Posterior vena cava (tissue), 2 donors: ENCODE data around the gene CDKN2A. TPM values are rescaled to one million over a fixed set of nuclear protein-coding genes. Genes with fewer than 3 reads are reported as not detected.

Experiments
- DNase-seq: peaks from one replicate; pipeline ENCODE4 v3.0.0-alpha.2; 2020; ENCODE audit warnings: low spot score
- intact Hi-C, 2 donors: fragments of 100-400 bp; cut with DNase I; formaldehyde crosslinking; loops; one replicate each; pipeline versions ENCODE4 v1.14.1 to v1.14.2; 2022 to 2023
- total RNA-seq, 2 donors: library from RNA; stranded (reverse); fragmentation: NEBNext Ultra II Directional; extraction: Animal tissue kit (Norgen Biotek cat#: 25700); gene quantifications; one replicate each; pipeline ENCODE4 v1.2.1, GENCODE V29; 2021
- donor health status: DM: yes; HTN: yes; CAD: no.
- donor health status: DM: yes; HTN: yes; CAD: no.

Gene CDKN2A
- total RNA-seq, 2 donors from 2014 or later: 0.81 to 1.4 TPM

DNA sequence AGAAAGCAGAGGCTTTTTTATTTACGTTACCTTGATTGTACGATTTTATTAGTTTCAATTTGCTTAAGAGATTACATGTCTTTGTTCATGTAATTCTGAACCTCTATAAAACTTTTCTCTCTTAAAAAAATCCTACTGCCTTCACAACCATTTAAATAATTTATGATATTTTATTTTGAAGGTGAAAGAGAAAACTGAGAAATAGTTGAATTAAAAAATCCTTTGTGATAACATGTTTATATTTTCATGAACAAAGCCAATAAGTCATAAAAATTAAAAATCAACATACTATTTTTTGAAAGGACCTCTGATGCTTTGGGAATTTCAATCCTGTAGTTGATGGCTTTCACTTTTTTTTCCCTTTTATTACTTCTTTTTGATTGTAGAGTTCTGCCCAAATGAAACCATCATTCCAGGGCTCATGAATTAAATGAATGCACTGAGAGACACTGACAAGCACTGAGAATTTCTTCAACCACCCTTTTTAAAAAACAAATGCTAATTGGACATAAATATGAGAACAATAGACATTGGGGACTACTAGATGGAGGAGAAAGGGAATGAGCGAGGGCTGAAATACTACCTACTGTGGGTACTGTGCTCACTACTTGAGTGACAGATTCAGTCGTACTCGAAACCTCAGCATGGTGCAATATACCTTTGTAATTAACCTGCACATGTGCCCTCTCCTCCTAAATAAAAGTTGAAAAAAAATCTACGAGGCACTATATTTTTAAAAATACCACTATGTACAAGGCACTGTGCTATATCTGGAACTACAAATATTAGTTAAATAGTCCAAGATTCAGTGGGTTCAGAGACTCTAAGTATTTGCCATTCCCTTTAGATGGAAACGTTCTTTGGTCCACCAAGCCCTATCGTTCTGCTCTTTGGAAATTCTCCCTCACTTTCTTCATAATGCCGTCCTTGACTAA is 5.9 kb downstream of the CDKN2A start:
- intact Hi-C loops: no loop called here
- no peak for DNase-seq

GRCh38 chr9:21985964-21986667 is 8.1 kb downstream of the CDKN2A start:
- no peak for DNase-seq
- intact Hi-C loops: no loop called here

DNA sequence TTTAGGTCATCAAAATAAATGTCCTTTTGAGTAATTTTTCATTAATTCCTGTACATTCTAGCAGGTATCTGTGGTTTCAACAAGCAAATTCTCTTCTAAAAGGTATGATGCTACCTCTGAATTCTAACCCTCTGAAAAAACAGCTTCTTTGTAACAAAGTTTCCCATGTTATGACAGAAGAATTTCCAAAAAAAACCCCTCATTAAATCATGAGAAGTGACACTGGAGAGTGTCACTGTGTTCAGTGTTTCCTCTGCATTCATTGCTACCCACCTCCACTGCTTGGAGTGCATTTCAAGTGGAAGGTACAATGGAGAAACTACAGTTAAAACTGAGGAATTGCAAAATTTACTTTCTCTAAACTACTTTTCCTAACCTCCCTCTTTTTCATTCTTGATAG is 10.1 kb downstream of the CDKN2A start:
- DNase-seq: no peak
- intact Hi-C loops: no loop called here

- no peak for DNase-seq
- intact Hi-C loops: no loop called here
Observed at GRCh38 chr9:21983561-21983935, 10.6 kb downstream of the CDKN2A start.

- intact Hi-C loops: no loop called here
- DNase-seq: no peak
Observed at GRCh38 chr9:21982861-21983560, 11.2 kb downstream of the CDKN2A start.

DNA sequence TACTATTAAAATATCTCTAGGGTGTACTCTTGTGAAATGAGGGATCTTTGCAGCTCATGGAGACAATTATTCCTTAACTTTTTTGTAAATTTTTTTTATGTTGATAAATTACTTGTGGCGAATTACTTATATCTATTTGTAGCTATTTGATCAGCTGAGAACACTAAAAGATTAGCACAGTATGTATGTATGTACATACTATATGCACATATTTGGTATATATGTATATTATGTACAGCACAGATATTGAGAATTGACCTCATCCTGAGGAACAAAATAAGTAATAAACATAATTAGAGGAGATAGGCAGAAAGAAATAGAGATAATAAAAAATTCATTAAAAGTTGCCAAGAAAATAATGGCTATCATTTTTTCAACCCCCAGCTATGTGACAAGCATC is 11.8 kb downstream of the CDKN2A start:
- intact Hi-C loops: no loop called here
- DNase-seq: no peak

- no peak for DNase-seq
Observed at GRCh38 chr9:21976334-21976875, 17.8 kb downstream of the CDKN2A start.

DNA sequence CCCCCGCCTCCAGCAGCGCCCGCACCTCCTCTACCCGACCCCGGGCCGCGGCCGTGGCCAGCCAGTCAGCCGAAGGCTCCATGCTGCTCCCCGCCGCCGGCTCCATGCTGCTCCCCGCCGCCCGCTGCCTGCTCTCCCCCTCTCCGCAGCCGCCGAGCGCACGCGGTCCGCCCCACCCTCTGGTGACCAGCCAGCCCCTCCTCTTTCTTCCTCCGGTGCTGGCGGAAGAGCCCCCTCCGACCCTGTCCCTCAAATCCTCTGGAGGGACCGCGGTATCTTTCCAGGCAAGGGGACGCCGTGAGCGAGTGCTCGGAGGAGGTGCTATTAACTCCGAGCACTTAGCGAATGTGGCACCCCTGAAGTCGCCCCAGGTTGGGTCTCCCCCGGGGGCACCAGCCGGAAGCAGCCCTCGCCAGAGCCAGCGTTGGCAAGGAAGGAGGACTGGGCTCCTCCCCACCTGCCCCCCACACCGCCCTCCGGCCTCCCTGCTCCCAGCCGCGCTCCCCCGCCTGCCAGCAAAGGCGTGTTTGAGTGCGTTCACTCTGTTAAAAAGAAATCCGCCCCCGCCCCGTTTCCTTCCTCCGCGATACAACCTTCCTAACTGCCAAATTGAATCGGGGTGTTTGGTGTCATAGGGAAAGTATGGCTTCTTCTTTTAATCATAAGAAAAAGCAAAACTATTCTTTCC is 19.3 kb downstream of the CDKN2A start:
- DNase-seq: no peak
- intact Hi-C loops: no loop called here

More at GRCh38 chr9:21976334-21976875, 17.8 kb downstream of the CDKN2A start:
- intact Hi-C loops: no loop called here

DNA sequence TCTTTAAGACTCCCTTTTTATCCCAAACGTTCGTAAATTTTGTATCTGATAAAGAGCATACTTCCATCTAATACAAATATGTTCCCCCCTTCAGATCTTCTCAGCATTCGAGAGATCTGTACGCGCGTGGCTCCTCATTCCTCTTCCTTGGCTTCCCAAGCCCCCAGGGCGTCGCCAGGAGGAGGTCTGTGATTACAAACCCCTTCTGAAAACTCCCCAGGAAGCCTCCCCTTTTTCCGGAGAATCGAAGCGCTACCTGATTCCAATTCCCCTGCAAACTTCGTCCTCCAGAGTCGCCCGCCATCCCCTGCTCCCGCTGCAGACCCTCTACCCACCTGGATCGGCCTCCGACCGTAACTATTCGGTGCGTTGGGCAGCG is 19.9 kb downstream of the CDKN2A start:
- no peak for DNase-seq
- intact Hi-C loops: no loop called here

- no peak for DNase-seq
- intact Hi-C loops: no loop called here
Observed at GRCh38 chr9:21972361-21972760, 21.8 kb downstream of the CDKN2A start.

GRCh38 chr9:21970800-21971640 is 23.2 kb downstream of the CDKN2A start:
- intact Hi-C loops: no loop called here
- DNase-seq: no peak

DNA sequence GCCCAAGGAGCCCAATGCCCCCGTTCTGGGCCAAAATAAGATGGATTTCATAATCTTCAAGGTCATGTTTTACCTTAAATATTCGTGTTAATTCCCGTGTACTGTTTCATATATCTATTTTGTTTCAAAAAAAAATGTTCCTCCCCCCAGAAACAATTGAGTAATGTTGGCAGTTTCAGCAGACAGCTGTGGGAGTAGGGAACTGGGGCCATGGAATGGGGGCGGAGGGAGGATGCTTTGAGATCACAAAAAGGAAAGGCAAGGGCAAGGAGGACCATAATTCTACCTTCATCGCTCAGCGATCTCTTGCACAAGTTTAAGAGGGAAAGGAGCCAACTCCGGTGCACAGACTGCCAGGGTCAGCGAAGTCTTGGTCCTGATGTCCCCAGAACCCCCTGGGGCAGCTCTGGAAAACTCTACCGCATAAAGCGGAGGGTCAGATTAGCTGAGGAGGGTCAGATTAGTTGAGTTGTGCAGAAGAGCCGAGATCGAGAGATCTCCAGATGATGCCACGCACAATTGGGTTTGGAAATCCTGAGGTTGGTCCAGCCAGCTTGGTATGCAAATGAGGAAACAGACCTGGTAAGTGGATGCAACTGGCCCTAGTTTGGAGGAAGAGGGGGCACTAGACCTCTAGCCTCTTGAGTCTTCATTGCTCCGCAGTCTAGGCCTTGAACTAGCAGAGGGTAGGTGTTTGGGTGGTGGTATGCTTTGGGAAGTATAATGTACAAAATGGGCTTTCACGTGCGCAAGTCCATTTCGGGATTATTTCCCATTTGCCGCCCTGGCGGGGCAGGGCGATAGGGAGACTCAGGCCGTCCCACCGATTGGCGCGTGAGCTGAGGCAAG is 24.0 kb downstream of the CDKN2A start:
- intact Hi-C loops: no loop called here
- no peak for DNase-seq

- intact Hi-C loops: no loop called here
- DNase-seq: no peak
Observed at GRCh38 chr9:21969011-21969940, 24.9 kb downstream of the CDKN2A start.

DNA sequence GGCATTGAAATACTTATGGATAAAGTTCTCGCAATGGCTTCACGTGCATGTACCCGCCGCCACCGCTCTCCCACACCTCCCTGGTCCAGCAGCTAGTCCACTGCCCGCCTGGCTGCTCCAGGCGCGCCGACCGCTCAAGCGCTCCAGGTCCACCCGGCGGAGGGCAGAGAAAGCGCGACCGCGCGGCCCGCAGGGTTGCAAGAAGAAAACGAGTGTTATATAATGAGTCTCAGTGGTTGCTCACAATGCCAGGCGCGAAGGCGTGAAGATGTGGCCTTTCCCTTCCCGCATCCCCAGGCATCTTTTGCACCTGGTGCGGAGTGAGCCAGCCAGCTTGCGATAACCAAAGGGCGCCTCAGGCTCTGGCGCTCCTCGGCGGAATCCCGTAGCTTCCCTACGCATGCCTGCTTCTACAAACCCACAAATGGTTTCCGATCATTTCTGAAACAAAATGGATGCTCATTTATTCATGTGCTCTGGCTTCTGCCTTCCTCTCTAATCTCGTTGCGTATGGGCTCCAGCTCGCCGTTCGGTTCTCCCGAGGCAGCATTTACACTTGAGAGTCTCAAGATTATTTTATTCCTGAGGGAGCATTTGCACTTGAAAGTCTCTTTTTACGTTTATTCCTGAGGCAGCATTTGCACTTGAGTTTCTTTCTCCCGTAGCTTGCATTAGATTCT is 25.7 kb downstream of the CDKN2A start:
- intact Hi-C loops: no loop called here
- DNase-seq: no peak

- DNase-seq: no peak
- intact Hi-C loops: no loop called here
Observed at GRCh38 chr9:21967702-21968101, 26.5 kb downstream of the CDKN2A start.

DNA sequence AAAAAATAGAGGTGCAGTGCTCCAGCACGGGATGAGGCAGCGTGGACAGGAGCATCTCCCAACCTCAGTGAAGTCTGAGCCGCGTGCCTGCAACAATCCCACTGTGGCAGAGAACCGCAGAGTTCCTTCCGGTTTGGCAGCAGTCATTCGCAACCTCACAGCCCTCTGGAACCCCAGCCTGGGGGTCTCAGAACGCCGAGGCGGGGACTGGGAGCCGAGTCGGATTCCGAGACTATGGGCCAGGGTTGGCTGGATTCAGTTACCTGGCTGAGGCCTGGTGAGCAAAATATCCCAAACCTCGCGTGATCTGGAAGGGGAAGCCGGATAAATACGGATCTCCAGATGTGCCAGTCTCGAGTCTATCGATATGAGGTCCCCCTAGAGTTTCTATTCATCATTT is 27.0 kb downstream of the CDKN2A start:
- intact Hi-C loops: no loop called here
- DNase-seq: no peak
